HCT116 (cell line): Measurements from ENCODE around the gene SIL1. TPM values are rescaled to one million over a fixed set of nuclear protein-coding genes. Genes with fewer than 3 reads are reported as not detected.

Source experiments
- ATAC-seq: fragments of 200-7000 bp; cut with Tn5 transposase; 2 replicates; pipeline ENCODE4 v1.9.1; 2020; ENCODE audit warnings: mild to moderate bottlenecking, moderate library complexity
- BruUV-seq: library from RNA; stranded (reverse); fragments of 400-500 nt; replicated peaks from 2 replicates; lab custom pipeline; 2021; lab: Mats Ljungman, UMichigan
- CTCF ChIA-PET: fragments of 300-600 bp; sonication (Branson Sonifier 250); formaldehyde crosslinking; loops from one replicate; lab custom pipeline; 2021; ENCODE audit warnings: antibody characterized with exemption; lab: Charles Lee
- POLR2A ChIA-PET: fragments of 300-600, 350-600 bp; sonication (Branson Sonifier 250); formaldehyde crosslinking; loops from one replicate; lab custom pipeline; 2021; ENCODE audit warnings: antibody characterized with exemption; lab: Charles Lee
- RAD21 ChIA-PET, 2 experiments: fragments of 300-600 bp; sonication (Branson Sonifier 250); formaldehyde crosslinking; loops; one replicate each; lab custom pipeline; 2023; ENCODE audit warnings: low total read pairs in 2 of 2; ENCODE audit not compliant: uncharacterized antibody in 2 of 2, unreplicated experiment in 2 of 2, low non-redundant PET in 1 of 2; lab: Charles Lee
- DNase-seq: peaks from one replicate; pipeline ENCODE4 v3.0.0-alpha.2; 2010; ENCODE audit warnings: low read depth, low spot score
- H2AFZ ChIP-seq: fragments of 200-600 bp; shearing (Covaris generic), sonication (generic); 2 replicates; pipeline ENCODE4 v1.6.1; 2017; ENCODE audit warnings: low read depth, mixed run types, mixed read lengths, antibody characterized with exemption, low read length; ENCODE audit not compliant: poor library complexity, severe bottlenecking
- H3K27ac ChIP-seq: 2 replicates; pipeline ENCODE4 v1.5.1; 2012; ENCODE audit warnings: low read depth, low read length
- H3K27me3 ChIP-seq: fragments of 200-600 bp; sonication (generic); 2 replicates; pipeline ENCODE4 v1.6.1; 2016; ENCODE audit warnings: mixed run types, low read length, mixed read lengths; ENCODE audit not compliant: insufficient read depth
- H3K36me3 ChIP-seq, 2 experiments: fragments of 200-500 bp in 1 of 2; fragments of 200-600 bp in 1 of 2; sonication (Bioruptor generic) in 1 of 2; sonication (generic) in 1 of 2; 2 replicates each; pipeline versions ENCODE4 v1.5.1 to v1.6.1; 2014 to 2016; ENCODE audit warnings: low read length in 2 of 2, inconsistent platforms in 1 of 2, mixed read lengths in 1 of 2, mixed run types in 1 of 2; ENCODE audit not compliant: insufficient read depth in 2 of 2, control insufficient read depth in 1 of 2
- H3K4me1 ChIP-seq, 2 experiments: fragments of 200-600 bp in 1 of 2; sonication (generic) in 1 of 2; 2 replicates each; pipeline versions ENCODE4 v1.5.1 to v1.6.1; 2012 to 2017; ENCODE audit warnings: low read length in 2 of 2, inconsistent platforms in 1 of 2, mild to moderate bottlenecking in 1 of 2, mixed read lengths in 1 of 2, mixed run types in 1 of 2, moderate library complexity in 1 of 2; ENCODE audit not compliant: insufficient read depth in 2 of 2, control insufficient read depth in 1 of 2
- H3K4me2 ChIP-seq: fragments of 200-600 bp; sonication (generic); 2 replicates; pipeline ENCODE4 v1.6.1; 2017; ENCODE audit warnings: mixed run types, low read length, mixed read lengths
- H3K4me3 ChIP-seq, 2 experiments: fragments of 200-600 bp in 1 of 2; sonication (generic) in 1 of 2; replicated peaks in 1 of 2; 2 replicates each; pipeline ENCODE4 v1.5.1; 2011 to 2016; ENCODE audit warnings: low read length in 2 of 2, control low read depth in 1 of 2, low read depth in 1 of 2, mild to moderate bottlenecking in 1 of 2, mixed read lengths in 1 of 2, mixed run types in 1 of 2
- H3K79me2 ChIP-seq: fragments of 200-600 bp; sonication (generic); 2 replicates; pipeline ENCODE4 v1.6.1; 2017; ENCODE audit warnings: mild to moderate bottlenecking, mixed run types, low read length, moderate library complexity, mixed read lengths; ENCODE audit not compliant: insufficient read depth
- H3K9ac ChIP-seq: fragments of 200-600 bp; sonication (generic); 2 replicates; pipeline ENCODE4 v1.6.1; 2016; ENCODE audit warnings: low read length, mixed read lengths
- H3K9me2 ChIP-seq: fragments of 200-600 bp; sonication (generic), shearing (Covaris generic); 2 replicates; pipeline ENCODE4 v1.6.1; 2017; ENCODE audit warnings: mixed run types, mild to moderate bottlenecking, moderate library complexity; ENCODE audit not compliant: insufficient read depth
- H3K9me3 ChIP-seq, 2 experiments: fragments of 200-500 bp in 1 of 2; fragments of 200-600 bp in 1 of 2; sonication (Bioruptor generic) in 1 of 2; sonication (generic) in 1 of 2; 2 replicates each; pipeline ENCODE4 v1.6.1; 2014 to 2017; ENCODE audit warnings: low read length in 2 of 2, mixed read lengths in 2 of 2, inconsistent platforms in 1 of 2, low read depth in 1 of 2, mild to moderate bottlenecking in 1 of 2, mixed run types in 1 of 2, moderate library complexity in 1 of 2; ENCODE audit not compliant: control insufficient read depth in 1 of 2, insufficient read depth in 1 of 2
- H4K20me1 ChIP-seq: fragments of 200-600 bp; sonication (generic), shearing (Covaris generic); 2 replicates; pipeline ENCODE4 v1.6.1; 2017; ENCODE audit warnings: mixed run types, mild to moderate bottlenecking, moderate library complexity; ENCODE audit not compliant: insufficient read depth
- CBX3 ChIP-seq: IDR thresholded peaks from 2 replicates; pipeline ENCODE4 v1.6.1; 2012; ENCODE audit warnings: low read depth
- EGR1 ChIP-seq: IDR thresholded peaks from 2 replicates; pipeline ENCODE4 v1.6.1; 2012; ENCODE audit warnings: low read depth
- ELF1 ChIP-seq: IDR thresholded peaks from 2 replicates; pipeline ENCODE4 v1.6.1; 2012; ENCODE audit warnings: low read depth, borderline replicate concordance
- EZH2phosphoT487 ChIP-seq: fragments of 200-600 bp; IDR thresholded peaks from 2 replicates; pipeline ENCODE4 v1.6.1; 2018; ENCODE audit warnings: antibody characterized with exemption, borderline replicate concordance
- JUND ChIP-seq: IDR thresholded peaks from 2 replicates; pipeline ENCODE4 v1.6.1; 2012
- RAD21 ChIP-seq: IDR thresholded peaks from 2 replicates; pipeline ENCODE4 v1.6.1; 2012; ENCODE audit warnings: low read depth, mild to moderate bottlenecking
- SIN3A ChIP-seq: IDR thresholded peaks from 2 replicates; pipeline ENCODE4 v1.6.1; 2012; ENCODE audit warnings: low read depth
- SP1 ChIP-seq: IDR thresholded peaks from 2 replicates; pipeline ENCODE4 v1.6.1; 2012; ENCODE audit warnings: low read depth
- TCF7L2 ChIP-seq: IDR thresholded peaks from 2 replicates; pipeline ENCODE4 v1.7.0; 2011; ENCODE audit warnings: borderline replicate concordance, inconsistent platforms; ENCODE audit not compliant: insufficient read depth, insufficient read length; ENCODE audit errors: extremely low read depth
- intact Hi-C: fragments of 100-400 bp; cut with micrococcal nuclease; formaldehyde crosslinking; loops from 2 replicates; pipeline ENCODE4 v1.10.0; 2022
- total RNA-seq: library from RNA; stranded (reverse); gene quantifications from one replicate; pipeline ENCODE4 v1.2.1, GENCODE V29; 2021; ENCODE audit not compliant: unreplicated experiment
- TF ChIP-seq, protein P1 (sequence below): IDR thresholded peaks from 2 replicates; pipeline ENCODE4 v1.6.1; 2012
- TF ChIP-seq, protein P2 (sequence below): IDR thresholded peaks from 2 replicates; pipeline ENCODE4 v1.6.1; 2012

The SIL1 gene
- total RNA-seq, 1 experiment from 2014 or later, result 34.0 TPM

DNA sequence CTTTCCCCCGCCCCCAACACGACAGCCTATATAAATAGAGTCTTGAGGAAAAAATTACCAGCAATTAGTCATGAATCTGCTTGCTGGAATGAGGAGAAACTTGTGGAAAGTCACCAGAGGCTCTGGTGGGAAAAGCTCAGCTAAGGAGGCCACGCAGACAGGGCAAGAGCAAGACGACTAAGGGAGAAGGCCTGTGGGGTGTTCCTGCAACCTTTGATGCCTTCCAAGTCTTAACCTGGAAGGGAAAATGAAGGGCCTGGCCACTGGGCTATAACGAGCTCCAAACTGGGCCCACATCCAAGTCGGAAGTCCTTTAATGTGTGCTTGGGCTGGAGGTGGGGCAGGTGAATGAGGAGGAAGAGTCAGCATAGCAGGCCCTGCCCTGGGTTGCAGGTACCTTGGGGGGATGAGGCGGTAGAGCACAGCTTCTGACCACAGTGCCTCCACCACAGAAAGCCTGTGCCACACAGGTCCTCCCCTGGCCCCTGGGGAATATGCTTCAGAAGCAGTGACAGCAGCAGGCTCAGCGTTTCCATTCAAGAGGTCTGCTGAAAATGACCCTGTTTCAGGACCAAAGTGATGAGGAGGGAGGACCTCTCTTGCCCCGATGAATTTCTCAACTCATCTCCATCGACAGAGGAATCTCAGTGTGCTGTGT lies 230.2 kb downstream of the SIL1 start:
- TF ChIP-seq SP1 (peak; percentile 39; the same call in 1 of the 2 replicates), CBX3 (no peak), TCF7L2 (peak; percentile 81)
- CTCF ChIA-PET, result no interaction called here
- Histone ChIP-seq H3K4me2 (peak overlapping the region; percentile 53), H3K36me3 (no peaks in the 10 kb centered on the region), H3K9me3 (no peaks in the 10 kb centered on the region), H3K79me2 (no peaks in the 10 kb centered on the region), H3K27me3 (no peaks in the 10 kb centered on the region), H4K20me1 (no peaks in the 10 kb centered on the region), H3K27ac (no peak overlapping the region), H3K9ac (no peak overlapping the region), H3K4me3 (no peak overlapping the region), H3K9me2 (no peaks in the 10 kb centered on the region), H3K4me1 (peaks cover 14 to 29% of the 10 kb centered on the region in 2 experiments), H2AFZ (no peak overlapping the region)
- RAD21 ChIA-PET, result no interaction called here
- intact Hi-C loops, result no loop called here
- POLR2A ChIA-PET, result interaction anchor here (0.8 kb wide), 1 partner anchor 9 kb away, joined by 10 read pairs; no protein-coding TSS in a partner anchor
- BruUV-seq, result no TSS peak
- peak; percentile 81 for ATAC-seq
- DNase-seq, result peak; percentile 18

DNA sequence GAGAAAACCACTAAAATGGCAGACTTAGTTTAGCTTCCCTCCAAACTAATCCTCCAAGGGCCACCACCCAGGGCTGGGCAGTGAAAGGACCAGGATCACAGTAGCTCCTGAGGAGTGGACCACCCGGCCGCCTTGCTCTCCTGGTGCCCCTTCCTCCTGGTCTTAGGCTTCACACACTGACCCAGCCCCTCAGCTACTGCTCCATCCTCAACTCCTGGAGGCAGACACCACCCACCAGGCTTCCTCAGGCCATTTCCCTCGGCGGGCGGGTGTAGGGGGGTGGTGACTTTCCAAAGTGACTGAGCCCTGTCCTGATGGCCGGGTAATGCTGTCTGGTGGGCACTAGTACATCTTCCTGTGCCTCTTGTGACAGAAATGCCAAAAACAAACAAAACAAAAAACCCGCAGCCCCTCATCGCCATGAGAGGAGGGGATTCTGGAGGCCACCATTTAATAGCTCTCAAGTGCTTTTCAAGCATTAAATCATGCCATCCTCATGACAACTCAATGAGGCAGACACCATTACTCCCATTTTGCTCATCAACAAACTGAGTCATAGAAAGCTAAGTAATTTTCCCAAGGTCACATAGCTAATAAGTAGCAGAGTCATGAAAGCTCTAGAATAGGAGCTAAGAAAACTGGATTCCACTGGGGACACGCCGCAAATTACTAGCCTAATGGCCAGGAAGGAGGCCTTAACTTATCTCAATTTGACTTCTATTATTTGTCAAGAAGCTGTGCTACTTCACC lies 231.8 kb downstream of the SIL1 start:
- H3K36me3 ChIP-seq, result no peaks in the 10 kb centered on the region
- ChIA-PET POLR2A (no interaction called here), RAD21 (no interaction called here), CTCF (no interaction called here)
- no peak overlapping the region for H3K4me3 ChIP-seq
- H3K27ac ChIP-seq, result no peak overlapping the region
- no peak for ATAC-seq
- no peaks in the 10 kb centered on the region for H4K20me1 ChIP-seq
- no peaks in the 10 kb centered on the region for H3K9me3 ChIP-seq
- no peak overlapping the region for H2AFZ ChIP-seq
- H3K9me2 ChIP-seq, result no peaks in the 10 kb centered on the region
- intact Hi-C loops, result no loop called here
- BruUV-seq, result no TSS peak
- no peak overlapping the region for H3K9ac ChIP-seq
- no peaks in the 10 kb centered on the region for H3K79me2 ChIP-seq
- TF ChIP-seq SP1, result no peak
- no peak for TF ChIP-seq EZH2phosphoT487
- no peak for TF ChIP-seq RAD21
- no peak for TF ChIP-seq ELF1
- TF ChIP-seq, protein P1, sequence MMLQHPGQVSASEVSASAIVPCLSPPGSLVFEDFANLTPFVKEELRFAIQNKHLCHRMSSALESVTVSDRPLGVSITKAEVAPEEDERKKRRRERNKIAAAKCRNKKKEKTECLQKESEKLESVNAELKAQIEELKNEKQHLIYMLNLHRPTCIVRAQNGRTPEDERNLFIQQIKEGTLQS, result no peak
- TF ChIP-seq, protein P2, sequence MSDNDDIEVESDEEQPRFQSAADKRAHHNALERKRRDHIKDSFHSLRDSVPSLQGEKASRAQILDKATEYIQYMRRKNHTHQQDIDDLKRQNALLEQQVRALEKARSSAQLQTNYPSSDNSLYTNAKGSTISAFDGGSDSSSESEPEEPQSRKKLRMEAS, result no peak
- TF ChIP-seq JUND, result no peak
- no peak for TF ChIP-seq EGR1
- TF ChIP-seq SIN3A, result no peak
- TF ChIP-seq, all 23 proteins: peak for 0
- no peak overlapping the region for H3K4me2 ChIP-seq
- peaks cover 14 to 29% of the 10 kb centered on the region in 2 experiments for H3K4me1 ChIP-seq
- no peak for DNase-seq
- H3K27me3 ChIP-seq, result no peaks in the 10 kb centered on the region
